Lung (tissue), 12 donors: ENCODE results near the gene OLA1. TPM values are rescaled to one million over a fixed set of nuclear protein-coding genes. Genes with fewer than 3 reads are reported as not detected.

Source experiments
- ATAC-seq: fragments of 200-7000 bp; cut with Tn5 transposase; one replicate; pipeline ENCODE4 v1.9.1; 2020; ENCODE audit warnings: moderate number of reproducible peaks; ENCODE audit not compliant: insufficient read depth, low FRiP score
- DNase-seq, 3 donors: peaks; one replicate each; pipeline ENCODE4 v3.0.0-alpha.2; 2013 to 2017
- H3K27ac ChIP-seq, 2 donors: one replicate each; pipeline ENCODE4 v1.5.1; 2013; ENCODE audit warnings: mild to moderate bottlenecking in 2 of 2, moderate library complexity in 2 of 2, control low read depth in 1 of 2, inconsistent platforms in 1 of 2, low read depth in 1 of 2, low read length in 1 of 2
- H3K27me3 ChIP-seq, 3 donors: one replicate each; pipeline ENCODE4 v1.5.1; 2013; ENCODE audit warnings: low read length in 2 of 3; ENCODE audit not compliant: control insufficient read depth in 3 of 3, insufficient read depth in 3 of 3
- H3K36me3 ChIP-seq, 4 donors: one replicate each; pipeline ENCODE4 v1.5.1; 2013; ENCODE audit warnings: low read length in 4 of 4, mild to moderate bottlenecking in 1 of 4, moderate library complexity in 1 of 4; ENCODE audit not compliant: control insufficient read depth in 4 of 4, insufficient read depth in 4 of 4
- H3K4me1 ChIP-seq, 5 donors: one replicate each; pipeline ENCODE4 v1.5.1; 2013; ENCODE audit warnings: low read length in 5 of 5, mild to moderate bottlenecking in 2 of 5, moderate library complexity in 1 of 5; ENCODE audit not compliant: control insufficient read depth in 5 of 5, insufficient read depth in 5 of 5
- H3K4me3 ChIP-seq: one replicate; pipeline ENCODE4 v1.5.1; 2013; ENCODE audit warnings: mild to moderate bottlenecking, control low read depth, moderate library complexity
- H3K9ac ChIP-seq, 2 donors: one replicate each; pipeline ENCODE4 v1.5.1; 2013; ENCODE audit warnings: low read length in 2 of 2, control low read depth in 1 of 2; ENCODE audit not compliant: insufficient read depth in 1 of 2
- H3K9me3 ChIP-seq, 4 donors: one replicate each; pipeline ENCODE4 v1.5.1; 2013; ENCODE audit warnings: low read length in 3 of 4, mild to moderate bottlenecking in 1 of 4, moderate library complexity in 1 of 4; ENCODE audit not compliant: control insufficient read depth in 4 of 4, insufficient read depth in 3 of 4
- WGBS, 2 donors: extraction: QIAGEN DNeasy Blood & Tissue Kit; methylation state at CpG; one replicate each; pipeline ENCODE4 v1.1.7; 2013; 5-methylcytosine and 5-hydroxymethylcytosine counted together
- polyA plus RNA-seq, 2 donors: library from polyadenylated mRNA; stranded (reverse); fragments of 200-250 nt; gene quantifications; one replicate each; pipeline ENCODE4 v1.2.1, GENCODE V29; 2013
- total RNA-seq, 2 donors: library from RNA; depleted of rRNA in 1 of 2; stranded (reverse); fragments of >200 nt in 1 of 2; gene quantifications; one replicate each; pipeline ENCODE4 v1.2.1, GENCODE V29; 2014 to 2021
- TF ChIP-seq, protein P1 (sequence below): IDR thresholded peaks from 2 replicates; pipeline ENCODE4 v1.5.1; 2012; ENCODE audit warnings: mild to moderate bottlenecking; ENCODE audit errors: control extremely low read depth, extremely low read depth
- donor health status: control.
- donor health status: control.
- donor health status: Bipolar disorder and iron deficiency.
- donor health status: healthy.
- donor health status: DM: yes; HTN: yes; CAD: no.

The OLA1 gene
- total and polyA plus RNA-seq, 4 donors, result 49.8 to 71.4 (median 53.4) TPM

DNA sequence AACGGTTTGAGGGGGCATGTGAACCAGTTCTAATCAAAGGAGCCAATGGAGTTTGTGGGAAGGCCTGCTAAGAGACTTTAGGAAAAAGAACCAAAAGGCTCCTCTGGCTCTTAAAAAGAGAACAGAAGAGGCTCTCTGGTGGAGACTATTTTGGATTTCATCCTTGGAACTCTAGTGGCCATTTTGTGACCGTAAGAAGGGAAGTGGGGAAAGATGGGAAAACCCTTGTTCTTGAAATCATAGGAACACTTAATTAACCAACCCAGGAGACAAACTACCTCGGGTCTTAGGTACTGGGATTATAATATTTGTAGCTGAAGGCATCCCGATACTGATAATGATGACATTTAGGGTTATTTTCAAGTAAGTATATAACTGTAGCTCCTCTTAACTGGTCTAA lies 157.9 kb downstream of the OLA1 start:
- no peaks in the 10 kb centered on the region for H3K27me3 ChIP-seq
- ATAC-seq, result no peak
- H3K4me3 ChIP-seq, result no peak overlapping the region
- no peak for DNase-seq
- WGBS, 2 donors, result 82 to 92% methylated on average over 4 of the region's 4 CpGs
- TF ChIP-seq, protein P1, sequence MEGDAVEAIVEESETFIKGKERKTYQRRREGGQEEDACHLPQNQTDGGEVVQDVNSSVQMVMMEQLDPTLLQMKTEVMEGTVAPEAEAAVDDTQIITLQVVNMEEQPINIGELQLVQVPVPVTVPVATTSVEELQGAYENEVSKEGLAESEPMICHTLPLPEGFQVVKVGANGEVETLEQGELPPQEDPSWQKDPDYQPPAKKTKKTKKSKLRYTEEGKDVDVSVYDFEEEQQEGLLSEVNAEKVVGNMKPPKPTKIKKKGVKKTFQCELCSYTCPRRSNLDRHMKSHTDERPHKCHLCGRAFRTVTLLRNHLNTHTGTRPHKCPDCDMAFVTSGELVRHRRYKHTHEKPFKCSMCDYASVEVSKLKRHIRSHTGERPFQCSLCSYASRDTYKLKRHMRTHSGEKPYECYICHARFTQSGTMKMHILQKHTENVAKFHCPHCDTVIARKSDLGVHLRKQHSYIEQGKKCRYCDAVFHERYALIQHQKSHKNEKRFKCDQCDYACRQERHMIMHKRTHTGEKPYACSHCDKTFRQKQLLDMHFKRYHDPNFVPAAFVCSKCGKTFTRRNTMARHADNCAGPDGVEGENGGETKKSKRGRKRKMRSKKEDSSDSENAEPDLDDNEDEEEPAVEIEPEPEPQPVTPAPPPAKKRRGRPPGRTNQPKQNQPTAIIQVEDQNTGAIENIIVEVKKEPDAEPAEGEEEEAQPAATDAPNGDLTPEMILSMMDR, result no peak
- H3K36me3 ChIP-seq, result peaks cover 0 to 2% (median 0%) of the 10 kb centered on the region in 4 donors
- H3K27ac ChIP-seq, result no peak overlapping the region
- H3K9ac ChIP-seq, result no peak overlapping the region
- no peaks in the 10 kb centered on the region for H3K9me3 ChIP-seq
- H3K4me1 ChIP-seq, result no peaks in the 10 kb centered on the region

DNA sequence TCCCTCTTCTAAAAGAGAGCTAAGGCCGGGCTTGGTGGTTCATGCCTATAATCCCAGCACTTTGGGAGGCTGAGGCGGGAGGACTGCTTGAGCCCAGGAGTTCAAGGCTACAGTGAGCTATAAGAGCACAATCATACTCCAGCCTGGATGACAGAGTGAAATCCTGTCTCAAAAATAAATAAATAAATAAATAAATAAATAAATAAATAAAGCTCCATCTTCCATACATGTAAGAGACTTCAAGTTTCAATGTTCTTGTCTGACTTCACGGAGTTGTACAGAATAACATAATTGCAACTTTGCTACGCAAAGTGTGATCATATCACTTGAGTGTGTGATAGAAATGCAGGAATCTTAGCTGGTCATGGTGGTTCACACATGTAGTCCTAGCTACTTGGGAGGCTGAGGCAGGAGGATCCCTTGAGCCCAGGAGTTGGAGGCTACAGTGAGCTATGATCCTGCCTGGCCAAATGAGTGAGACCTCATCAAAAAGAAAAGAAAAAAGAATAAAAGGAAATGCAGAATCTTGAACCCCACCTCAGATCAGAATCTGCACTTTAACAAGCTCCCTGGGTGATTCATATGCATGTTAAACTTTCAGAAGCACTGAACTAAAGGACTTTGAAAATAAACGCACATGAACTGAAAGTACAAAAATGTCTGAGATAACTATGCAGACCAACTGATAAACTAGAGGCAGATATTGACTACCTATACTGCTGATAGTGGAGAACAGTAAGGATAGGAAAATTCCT lies 159.4 kb downstream of the OLA1 start:
- Histone ChIP-seq H3K4me3 (no peak overlapping the region), H3K27me3 (no peaks in the 10 kb centered on the region), H3K9me3 (no peaks in the 10 kb centered on the region), H3K4me1 (no peaks in the 10 kb centered on the region), H3K9ac (no peak overlapping the region), H3K36me3 (peaks cover 0 to 2% (median 0%) of the 10 kb centered on the region in 4 donors), H3K27ac (no peak overlapping the region)
- WGBS, 2 donors, result 96 to 98% methylated on average over 5 of the region's 5 CpGs
- TF ChIP-seq, protein P1, result no peak
- no peak for DNase-seq
- no peak for ATAC-seq

DNA sequence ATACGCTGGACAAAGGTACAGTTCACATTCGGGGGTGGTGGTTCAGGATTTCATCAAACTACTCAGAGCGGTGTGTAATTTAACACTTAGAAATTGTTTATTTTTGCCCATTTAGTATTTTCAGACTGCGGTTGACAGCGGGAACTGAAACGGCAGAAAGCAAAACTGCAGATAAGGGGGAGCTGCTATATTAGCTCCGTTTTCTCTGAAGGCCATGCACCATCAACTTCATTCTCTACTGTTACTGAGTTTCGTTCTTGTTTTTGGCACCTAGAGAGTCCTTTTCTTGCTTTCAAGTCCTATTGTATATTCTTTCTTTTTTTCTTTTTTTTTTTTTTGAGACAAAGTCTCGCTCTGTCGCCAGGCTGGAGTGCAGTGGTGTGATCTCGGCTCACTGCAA lies 161.6 kb downstream of the OLA1 start:
- Histone ChIP-seq H3K9me3 (no peaks in the 10 kb centered on the region), H3K27me3 (no peaks in the 10 kb centered on the region), H3K4me3 (no peak overlapping the region), H3K27ac (no peak overlapping the region), H3K9ac (no peak overlapping the region), H3K36me3 (peaks cover 0 to 1% (median 0%) of the 10 kb centered on the region in 4 donors), H3K4me1 (no peaks in the 10 kb centered on the region)
- no peak for ATAC-seq
- 99% methylated on average over 11 of the region's 11 CpGs for WGBS, 2 donors
- TF ChIP-seq, protein P1, result no peak
- no peak for DNase-seq
